B cell (primary cell): ENCODE data around the gene LRP2. TPM values are rescaled to one million over a fixed set of nuclear protein-coding genes. Genes with fewer than 3 reads are reported as not detected.

Experiments used
- ATAC-seq: fragments of 200-7000 bp; cut with Tn5 transposase; one replicate; pipeline ENCODE4 v1.10.0; 2021; ENCODE audit warnings: low read depth, mild to moderate bottlenecking, moderate number of reproducible peaks, moderate library complexity
- CTCF ChIA-PET: fragments of 350-600 bp; sonication (Branson Sonifier 250); formaldehyde crosslinking; loops from one replicate; lab custom pipeline; 2021; ENCODE audit warnings: antibody characterized with exemption, inconsistent platforms; lab: Charles Lee
- POLR2A ChIA-PET: fragments of 350-600 bp; sonication (Branson Sonifier 250); formaldehyde crosslinking; loops from one replicate; lab custom pipeline; 2021; ENCODE audit warnings: antibody characterized with exemption; lab: Charles Lee
- DNase-seq: peaks from one replicate; pipeline ENCODE4 v3.0.0; 2013
- H2AFZ ChIP-seq: 2 replicates; pipeline ENCODE4 v1.6.1; 2012; ENCODE audit warnings: mild to moderate bottlenecking, low read depth, low read length; ENCODE audit not compliant: insufficient read depth, poor library complexity, severe bottlenecking
- H3K27ac ChIP-seq, 2 donors: 1 replicate in 1 of 2; 2 replicates in 1 of 2; pipeline ENCODE4 v1.5.1; 2012 to 2013; ENCODE audit warnings: low read length in 2 of 2, mild to moderate bottlenecking in 2 of 2, moderate library complexity in 1 of 2
- H3K27me3 ChIP-seq, 4 experiments: fragments of 200-600 bp in 1 of 4; sonication (generic) in 1 of 4; replicated peaks in 1 of 4; 1 replicate in 2 of 4; 2 replicates in 2 of 4; pipeline versions ENCODE4 v1.6.1 to v1.7.0; 2013 to 2016; ENCODE audit warnings: low read length in 3 of 4, mild to moderate bottlenecking in 2 of 4, mixed read lengths in 1 of 4, moderate library complexity in 1 of 4; ENCODE audit not compliant: insufficient read depth in 4 of 4, control insufficient read depth in 3 of 4; ENCODE audit errors: control extremely low read depth in 1 of 4
- H3K36me3 ChIP-seq, 2 experiments: replicated peaks in 1 of 2; 1 replicate in 1 of 2; 2 replicates in 1 of 2; pipeline versions ENCODE4 v1.6.1 to v1.7.1; 2013; ENCODE audit warnings: low read length in 1 of 2; ENCODE audit not compliant: insufficient read depth in 2 of 2, control insufficient read depth in 1 of 2; ENCODE audit errors: control extremely low read depth in 1 of 2, extremely low read depth in 1 of 2
- H3K4me1 ChIP-seq, 2 donors: fragments of 200-600 bp in 1 of 2; sonication (generic) in 1 of 2; 1 replicate in 1 of 2; 2 replicates in 1 of 2; pipeline versions ENCODE4 v1.5.1 to v1.6.1; 2013 to 2017; ENCODE audit warnings: low read length in 2 of 2; ENCODE audit not compliant: control insufficient read depth in 2 of 2, insufficient read depth in 2 of 2
- H3K4me2 ChIP-seq: replicated peaks from 2 replicates; pipeline ENCODE3; 2012; ENCODE audit warnings: mild to moderate bottlenecking, low read depth, low read length; ENCODE audit not compliant: poor library complexity, severe bottlenecking
- H3K4me3 ChIP-seq, 5 experiments: fragments of 200-600 bp in 1 of 5; sonication (generic) in 1 of 5; 1 replicate in 3 of 5; 2 replicates in 2 of 5; pipeline versions ENCODE4 v1.5.1 to v1.7.0; 2011 to 2016; ENCODE audit warnings: low read length in 4 of 5, mild to moderate bottlenecking in 4 of 5, low read depth in 2 of 5, control low read depth in 1 of 5, moderate library complexity in 1 of 5; ENCODE audit not compliant: insufficient read depth in 1 of 5; ENCODE audit errors: control extremely low read depth in 1 of 5, extremely low read depth in 1 of 5
- H3K79me2 ChIP-seq: fragments of 200-600 bp; sonication (generic); one replicate; pipeline ENCODE4 v1.6.0; 2016; ENCODE audit warnings: low read length; ENCODE audit not compliant: control insufficient read depth, insufficient read depth
- H3K9ac ChIP-seq: fragments of 200-600 bp; sonication (generic); 2 replicates; pipeline ENCODE4 v1.6.1; 2017; ENCODE audit warnings: mild to moderate bottlenecking, low read length, moderate library complexity
- H3K9me3 ChIP-seq, 3 donors: one replicate each; pipeline versions ENCODE4 v1.6.1 to v1.7.1; 2013; ENCODE audit warnings: low read length in 2 of 3; ENCODE audit not compliant: control insufficient read depth in 2 of 3, insufficient read depth in 1 of 3; ENCODE audit errors: control extremely low read depth in 1 of 3
- H4K20me1 ChIP-seq: 2 replicates; pipeline ENCODE4 v1.6.0; 2012; ENCODE audit warnings: mild to moderate bottlenecking, low read length; ENCODE audit not compliant: insufficient read depth, control insufficient read depth, poor library complexity, severe bottlenecking
- H3K27ac Mint-ChIP-seq: one replicate; pipeline ENCODE4 v1.8.0; 2021; ENCODE audit warnings: mixed read lengths
- H3K27me3 Mint-ChIP-seq: one replicate; pipeline ENCODE4 v1.8.0; 2021; ENCODE audit warnings: mixed read lengths
- H3K4me1 Mint-ChIP-seq: one replicate; pipeline ENCODE4 v1.8.0; 2021; ENCODE audit warnings: mixed read lengths
- H3K4me3 Mint-ChIP-seq: one replicate; pipeline ENCODE4 v1.8.0; 2021; ENCODE audit warnings: mixed read lengths
- H3K9me3 Mint-ChIP-seq: one replicate; pipeline ENCODE4 v1.8.0; 2022; ENCODE audit warnings: mixed read lengths; ENCODE audit not compliant: insufficient read depth
- EZH2 ChIP-seq: IDR thresholded peaks from 2 replicates; pipeline ENCODE4 v1.6.1; 2012; ENCODE audit warnings: borderline replicate concordance, low read depth, mild to moderate bottlenecking, moderate library complexity, low read length; ENCODE audit not compliant: insufficient read depth, poor library complexity, severe bottlenecking
- WGBS: methylation state at CpG from one replicate; pipeline ENCODE4 v1.1.5; 2013; ENCODE audit warnings: missing lambda C conversion rate; ENCODE audit not compliant: insufficient coverage; 5-methylcytosine and 5-hydroxymethylcytosine counted together
- intact Hi-C: fragments of 100-400 bp; cut with micrococcal nuclease; formaldehyde crosslinking; loops from one replicate; pipeline ENCODE4 v1.10.0; 2022
- polyA plus RNA-seq: library from polyadenylated mRNA; depleted of rRNA; stranded (reverse); fragments of >200 nt; gene quantifications from 2 replicates; pipeline ENCODE4 v1.2.3, GENCODE V29; 2012
- total RNA-seq, 2 donors: library from RNA; stranded (reverse); fragments of 120-200 nt in 1 of 2; gene quantifications; 1 replicate in 1 of 2; 2 replicates in 1 of 2; pipeline versions ENCODE4 v1.2.3 to v1.2.4, GENCODE V29; 2013 to 2022
- TF ChIP-seq, protein P1 (sequence below): fragments of 200-600 bp; IDR thresholded peaks from one replicate; pipeline ENCODE4 v1.8.0; 2022; ENCODE audit warnings: antibody characterized with exemption, mild to moderate bottlenecking

Gene LRP2
- total and polyA plus RNA-seq, 2 donors (not counting 1 experiment from before 2014, with no cell fraction given): not detected

DNA sequence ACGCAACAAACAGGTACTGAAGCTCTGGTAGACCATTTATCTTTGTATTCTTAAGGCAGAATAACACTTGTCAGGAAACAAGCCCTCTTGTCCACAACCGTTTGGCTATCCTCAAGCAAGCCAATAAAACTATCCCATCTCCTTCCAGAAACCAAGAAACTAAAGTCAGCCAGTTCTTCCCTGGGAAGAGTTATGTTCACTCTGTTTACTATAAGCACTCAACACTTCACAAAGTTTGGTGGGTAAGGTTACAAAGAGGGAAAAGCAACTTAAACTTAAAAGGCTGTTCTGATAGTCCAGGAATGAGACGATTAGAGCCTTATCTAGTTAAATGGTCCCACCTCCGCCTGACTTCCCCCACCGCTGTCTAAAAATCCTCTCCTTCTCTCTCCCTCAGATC is 25.6 kb downstream of the LRP2 start:
- H3K27me3 Mint-ChIP-seq: peaks cover 11% of the 10 kb centered on the region

DNA sequence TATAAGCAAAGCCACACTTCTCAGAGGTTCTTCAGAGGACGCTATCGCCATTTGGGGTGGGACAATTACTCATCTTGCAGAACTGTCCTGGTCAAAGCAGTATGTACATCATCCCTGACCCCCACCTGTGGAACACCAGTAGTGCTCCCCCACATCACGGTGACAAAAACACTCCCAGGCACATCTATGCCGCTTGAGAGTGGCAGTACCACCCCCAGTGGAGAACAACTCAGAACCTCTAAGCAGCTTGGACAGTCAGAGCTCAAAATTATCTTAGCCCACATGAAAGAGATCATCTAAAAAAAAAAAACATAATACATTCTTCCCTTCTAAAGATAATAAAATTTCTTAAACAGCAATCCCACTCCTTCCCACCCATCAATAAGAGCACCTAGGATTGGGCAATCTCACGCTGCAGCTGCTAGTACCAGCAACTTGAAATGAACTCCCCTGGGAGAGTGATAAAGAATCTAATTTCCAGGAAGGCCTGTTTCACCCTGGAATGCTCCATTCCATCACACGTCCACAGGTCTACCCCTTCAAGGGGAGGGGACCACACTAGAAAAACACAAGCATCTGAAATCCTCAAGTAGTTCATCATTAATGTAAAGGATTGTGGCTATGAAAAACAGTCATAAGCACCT is 31.7 kb downstream of the LRP2 start:
- no peak overlapping the region for H2AFZ ChIP-seq
- intact Hi-C loops: no loop called here
- DNase-seq: no peak
- Mint-ChIP-seq H3K9me3 (no peaks in the 10 kb centered on the region), H3K4me3 (no peak overlapping the region), H3K4me1 (no peaks in the 10 kb centered on the region), H3K27ac (no peak overlapping the region), H3K27me3 (peaks cover 8% of the 10 kb centered on the region)
- TF ChIP-seq EZH2: no peak
- TF ChIP-seq, protein P1, sequence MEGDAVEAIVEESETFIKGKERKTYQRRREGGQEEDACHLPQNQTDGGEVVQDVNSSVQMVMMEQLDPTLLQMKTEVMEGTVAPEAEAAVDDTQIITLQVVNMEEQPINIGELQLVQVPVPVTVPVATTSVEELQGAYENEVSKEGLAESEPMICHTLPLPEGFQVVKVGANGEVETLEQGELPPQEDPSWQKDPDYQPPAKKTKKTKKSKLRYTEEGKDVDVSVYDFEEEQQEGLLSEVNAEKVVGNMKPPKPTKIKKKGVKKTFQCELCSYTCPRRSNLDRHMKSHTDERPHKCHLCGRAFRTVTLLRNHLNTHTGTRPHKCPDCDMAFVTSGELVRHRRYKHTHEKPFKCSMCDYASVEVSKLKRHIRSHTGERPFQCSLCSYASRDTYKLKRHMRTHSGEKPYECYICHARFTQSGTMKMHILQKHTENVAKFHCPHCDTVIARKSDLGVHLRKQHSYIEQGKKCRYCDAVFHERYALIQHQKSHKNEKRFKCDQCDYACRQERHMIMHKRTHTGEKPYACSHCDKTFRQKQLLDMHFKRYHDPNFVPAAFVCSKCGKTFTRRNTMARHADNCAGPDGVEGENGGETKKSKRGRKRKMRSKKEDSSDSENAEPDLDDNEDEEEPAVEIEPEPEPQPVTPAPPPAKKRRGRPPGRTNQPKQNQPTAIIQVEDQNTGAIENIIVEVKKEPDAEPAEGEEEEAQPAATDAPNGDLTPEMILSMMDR: no peak
- ChIA-PET CTCF (no interaction called here), POLR2A (no interaction called here)
- H3K9me3 ChIP-seq: no peaks in the 10 kb centered on the region
- H3K79me2 ChIP-seq: no peaks in the 10 kb centered on the region
- H4K20me1 ChIP-seq: no peaks in the 10 kb centered on the region
- no peak for ATAC-seq
- H3K9ac ChIP-seq: no peak overlapping the region
- H3K4me2 ChIP-seq: no peak overlapping the region
- H3K27me3 ChIP-seq: no peaks in the 10 kb centered on the region
- no peaks in the 10 kb centered on the region for H3K36me3 ChIP-seq
- H3K4me1 ChIP-seq: no peaks in the 10 kb centered on the region
- WGBS: 77% methylated on average over 2 of the region's 6 CpGs
- H3K4me3 ChIP-seq: no peak overlapping the region
- H3K27ac ChIP-seq: no peak overlapping the region

More for the DNA sequence above, 25.6 kb downstream of the LRP2 start:
- H3K9me3 ChIP-seq: no peaks in the 10 kb centered on the region
- intact Hi-C loops: no loop called here
- no peaks in the 10 kb centered on the region for H3K79me2 ChIP-seq
- Mint-ChIP-seq H3K27ac (no peak overlapping the region), H3K4me3 (no peak overlapping the region), H3K4me1 (no peaks in the 10 kb centered on the region), H3K9me3 (no peaks in the 10 kb centered on the region)
- no peaks in the 10 kb centered on the region for H4K20me1 ChIP-seq
- H3K9ac ChIP-seq: no peak overlapping the region
- WGBS: 90% methylated on average over 3 of the region's 5 CpGs
- POLR2A ChIA-PET: no interaction called here
- no peaks in the 10 kb centered on the region for H3K4me1 ChIP-seq
- CTCF ChIA-PET: no interaction called here
- H2AFZ ChIP-seq: no peak overlapping the region
- H3K27ac ChIP-seq: no peak overlapping the region
- ATAC-seq (no peak), DNase-seq (no peak)
- H3K4me3 ChIP-seq: no peak overlapping the region
- peaks cover 0 to 3% (median 0%) of the 10 kb centered on the region in 4 experiments for H3K27me3 ChIP-seq
- H3K4me2 ChIP-seq: no peak overlapping the region
- TF ChIP-seq EZH2: no peak
- TF ChIP-seq, protein P1: no peak
- no peaks in the 10 kb centered on the region for H3K36me3 ChIP-seq
